GM18907 (cell line): Measurements from ENCODE around the gene SPON1.
A peak's percentile ranks its signal among the peaks of the same experiment; 100 is the strongest.
"Not testable (repeated sequence)": the region's sequence is repeated elsewhere in the genome, so short reads cannot be mapped to it uniquely, and the experiment has no call there.

Experiments used
- ATAC-seq: cut with Tn5 transposase; IDR thresholded peaks from one replicate; pipeline ENCODE4 v1.9.1; 2021; ENCODE audit warnings: mild to moderate bottlenecking, moderate library complexity; ENCODE audit not compliant: unreplicated experiment

Gene SPON1

DNA sequence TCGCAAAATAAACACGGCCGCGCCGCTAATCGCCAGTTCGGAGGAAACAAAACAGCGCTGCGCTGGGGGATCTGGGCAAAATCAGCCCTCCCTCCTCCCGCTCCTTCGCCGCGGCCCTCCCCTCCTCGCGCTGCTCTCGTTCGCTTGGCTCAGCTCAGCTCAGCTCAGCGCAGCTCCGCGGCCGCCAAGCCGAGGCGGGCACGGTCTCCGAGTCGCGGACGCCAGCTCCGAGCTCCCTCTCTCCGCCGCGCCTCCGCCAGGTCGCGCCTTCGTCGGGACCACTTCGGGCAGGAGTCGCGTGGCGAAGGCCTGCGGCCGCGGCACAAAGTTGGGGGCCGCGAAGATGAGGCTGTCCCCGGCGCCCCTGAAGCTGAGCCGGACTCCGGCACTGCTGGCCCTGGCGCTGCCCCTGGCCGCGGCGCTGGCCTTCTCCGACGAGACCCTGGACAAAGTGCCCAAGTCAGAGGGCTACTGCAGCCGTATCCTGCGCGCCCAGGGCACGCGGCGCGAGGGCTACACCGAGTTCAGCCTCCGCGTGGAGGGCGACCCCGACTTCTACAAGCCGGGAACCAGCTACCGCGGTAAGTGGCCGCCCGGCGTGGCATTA is at the start of gene SPON1:
TSS of gene SPON1 (plus strand) at position 162 of the 607 bp plus-strand sequence. CDS start at position 344, 182 bp downstream.
- no peak for ATAC-seq

DNA sequence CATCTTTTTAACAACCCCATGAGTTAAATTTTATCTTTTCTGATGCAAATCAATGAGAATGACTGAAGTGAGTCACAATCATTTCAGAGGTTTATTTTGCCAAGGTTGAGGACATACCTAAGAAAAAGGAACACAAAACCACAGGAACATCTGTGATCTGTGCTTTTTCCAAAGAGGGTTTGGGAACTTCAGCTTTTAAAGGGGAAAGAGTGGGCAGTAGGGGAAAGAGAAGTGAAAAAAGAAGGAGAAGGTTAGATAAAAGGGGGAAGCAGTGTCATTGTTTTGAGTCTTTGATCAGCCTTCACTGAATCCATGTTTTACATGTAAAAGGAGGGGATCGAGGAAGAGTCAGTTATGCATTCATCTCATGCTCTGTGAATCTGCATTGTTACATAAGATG is 45.3 kb upstream of the SPON1 start:
- no peak for ATAC-seq

DNA sequence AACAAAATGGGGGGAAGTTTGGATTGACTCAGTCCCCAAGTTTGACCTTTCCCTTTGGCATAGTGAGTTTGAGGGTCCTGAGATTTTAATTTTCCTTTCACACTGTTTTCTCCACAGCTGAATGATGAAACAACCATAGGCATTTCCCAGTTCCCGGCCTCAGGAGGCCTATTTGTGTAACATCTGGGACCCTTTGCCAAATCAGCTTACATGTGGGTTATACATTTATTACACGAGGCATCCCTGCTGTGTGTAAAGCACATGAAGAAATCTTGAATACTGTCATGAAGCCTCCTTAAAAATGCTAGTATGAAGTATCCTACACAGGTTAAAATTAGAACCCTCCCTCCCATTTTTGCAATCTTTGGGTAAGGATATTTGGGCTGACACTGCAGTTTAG is 44.6 kb upstream of the SPON1 start:
- ATAC-seq = no peak

DNA sequence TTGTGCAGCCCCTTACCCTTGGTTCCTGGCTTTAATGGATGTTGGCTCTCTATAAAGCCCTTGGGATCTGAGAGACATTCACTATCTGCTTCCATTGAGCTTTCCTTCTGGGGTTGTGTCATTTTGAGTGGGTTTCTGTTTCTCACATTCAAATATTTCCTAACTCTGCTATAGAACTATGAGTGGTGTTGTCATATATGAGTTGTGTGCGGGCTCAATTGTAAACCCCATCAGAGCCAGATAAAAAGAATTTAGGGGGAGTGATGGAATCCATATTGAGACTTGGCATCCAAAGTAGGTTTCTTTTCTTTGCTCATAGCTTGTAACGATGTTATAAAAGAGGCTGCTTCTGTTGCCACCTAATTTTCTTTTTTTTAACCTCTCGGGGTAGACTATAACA is 41.8 kb upstream of the SPON1 start:
- ATAC-seq = no peak

DNA sequence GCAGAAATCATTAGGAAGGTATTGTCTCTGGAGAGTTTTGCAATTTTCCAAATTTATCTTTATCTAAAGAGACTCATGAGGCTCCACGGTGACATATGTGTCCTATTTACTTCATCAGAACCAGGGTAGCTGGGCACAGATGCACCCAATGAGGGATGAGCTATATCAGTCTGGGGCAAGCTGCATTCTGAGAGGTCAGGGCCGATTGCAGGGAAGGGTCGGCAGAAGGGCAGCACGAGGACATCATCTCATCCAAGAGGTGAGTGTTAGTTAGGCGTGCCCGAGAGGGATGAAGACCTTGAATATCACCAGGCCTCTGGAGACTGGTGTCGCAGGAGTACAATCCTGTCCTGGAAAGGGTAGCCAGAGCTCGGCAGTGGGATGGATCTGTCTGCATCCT is 41.0 kb upstream of the SPON1 start:
- no peak for ATAC-seq

DNA sequence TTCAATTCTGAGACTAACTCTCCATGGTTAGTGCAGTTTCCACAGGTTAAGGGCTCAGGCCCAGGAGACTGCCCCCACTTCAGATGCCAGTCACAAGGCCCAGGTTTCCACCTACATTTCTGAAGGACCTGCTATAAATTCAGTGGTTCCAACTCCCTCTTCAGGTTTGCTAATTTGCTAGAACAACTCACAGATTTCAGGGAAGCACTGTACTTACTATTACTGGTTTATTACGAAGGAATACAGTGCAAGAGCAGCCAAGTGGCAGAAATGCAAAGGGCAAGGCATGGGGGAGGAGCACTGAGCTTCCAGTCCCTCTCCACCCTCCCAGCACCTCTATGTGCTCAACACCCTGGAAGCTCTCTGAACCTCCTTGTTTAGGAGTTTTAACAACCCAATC is 39.3 kb upstream of the SPON1 start:
- no peak for ATAC-seq

DNA sequence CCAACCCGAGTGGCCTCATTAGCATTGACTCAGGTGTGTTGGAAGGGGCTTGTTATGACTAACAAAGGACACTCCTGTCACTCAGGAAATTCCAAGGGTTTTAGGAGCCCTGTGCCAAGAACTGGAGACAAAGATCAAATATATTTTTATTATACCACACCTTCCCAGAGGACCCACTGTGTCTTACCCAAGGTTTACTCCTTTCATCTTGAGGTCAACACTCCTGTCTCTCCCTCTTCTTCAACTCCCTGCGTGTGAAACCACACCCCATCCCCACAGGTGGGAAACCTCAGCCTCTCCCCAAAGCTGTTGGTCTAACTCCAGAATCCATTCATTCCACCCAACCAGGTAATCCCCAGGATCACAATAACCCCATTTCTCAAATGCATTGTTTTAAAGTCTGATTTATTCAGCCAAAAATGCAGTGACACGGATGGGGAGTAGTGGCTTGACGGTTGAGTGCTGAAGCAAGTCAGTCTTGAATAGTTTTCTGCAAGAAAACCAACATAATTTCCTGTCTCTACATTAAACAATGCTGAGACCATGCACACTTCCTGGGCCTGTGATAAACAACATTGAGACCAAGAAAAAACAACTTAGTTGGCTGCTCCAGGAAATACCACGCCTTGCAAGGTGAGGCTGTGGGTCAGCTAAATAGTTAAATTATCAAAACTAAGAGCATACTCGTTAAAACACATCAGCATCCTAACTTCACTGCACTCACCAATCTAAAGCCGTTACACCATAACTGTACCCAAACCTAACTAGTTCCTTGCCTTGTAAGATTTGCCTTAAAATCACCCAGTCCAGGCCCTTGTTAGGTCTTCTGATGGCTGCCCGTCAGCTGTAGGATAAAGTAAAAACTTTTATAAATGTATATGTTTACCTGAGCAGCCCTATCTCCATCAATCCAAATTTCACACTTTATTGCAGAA is 38.5 kb upstream of the SPON1 start:
- ATAC-seq = peak; percentile 72

DNA sequence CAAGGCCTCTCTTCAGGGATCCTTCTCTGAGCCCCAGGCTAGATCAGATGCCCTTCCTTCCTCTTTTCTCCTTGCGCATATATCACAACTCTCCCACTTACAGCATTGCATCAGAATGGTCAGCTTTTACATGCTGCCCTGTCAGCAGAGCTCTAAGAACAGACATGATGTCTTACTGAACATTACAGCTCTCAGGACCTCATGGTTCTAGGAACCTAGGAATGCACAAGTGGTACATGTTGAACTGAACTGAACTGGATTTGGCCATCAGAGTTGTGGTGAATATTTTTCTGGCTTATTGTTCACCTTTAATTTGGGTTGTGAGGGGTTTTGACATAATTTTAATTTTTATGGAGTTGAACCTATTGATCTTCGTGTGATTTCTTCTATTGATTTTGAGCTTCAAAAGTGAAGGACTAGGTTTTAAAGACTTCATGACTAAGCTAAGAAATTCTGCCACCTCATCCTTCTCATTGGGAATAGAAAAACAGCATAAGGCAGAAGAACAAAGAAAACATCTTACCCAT is 37.7 kb upstream of the SPON1 start:
- ATAC-seq = no peak

DNA sequence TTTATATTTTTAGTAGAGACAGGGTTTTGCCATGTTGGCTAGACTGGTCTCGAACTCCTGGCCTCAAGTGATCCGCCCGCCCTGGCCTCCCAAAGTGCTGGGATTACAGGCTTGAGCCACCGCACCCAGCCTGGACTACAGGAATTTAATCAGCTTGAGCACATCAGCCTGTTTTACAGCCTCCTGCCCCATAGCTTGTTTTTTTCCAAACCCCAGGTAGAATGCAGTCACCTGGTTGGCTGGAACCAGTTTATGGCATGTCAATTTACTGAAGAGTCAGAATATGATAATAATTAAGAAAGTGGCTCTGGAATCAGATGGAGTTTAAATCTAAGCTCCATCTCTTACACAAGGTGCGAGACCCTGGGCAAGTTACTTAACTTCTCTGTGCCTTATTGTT is 36.2 kb upstream of the SPON1 start:
- not testable (repeated sequence) for ATAC-seq

DNA sequence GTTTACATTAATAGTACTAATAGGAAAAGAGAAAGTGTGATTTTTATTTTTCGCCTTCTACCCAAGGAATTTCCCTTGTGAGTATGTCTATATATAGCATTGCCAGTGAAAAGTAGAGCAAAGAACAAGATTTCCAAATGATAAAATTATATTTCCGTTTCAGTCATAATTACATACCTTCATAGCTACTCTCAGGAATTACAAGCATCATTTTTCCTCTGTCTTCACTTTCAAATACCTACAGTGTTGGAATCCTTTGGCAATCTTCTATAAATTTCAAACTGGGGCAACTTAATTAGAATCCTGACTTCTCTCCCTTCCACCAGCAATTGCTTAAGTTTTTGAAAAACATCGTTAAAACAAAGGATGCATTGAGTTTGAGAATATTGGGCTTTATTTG is 35.5 kb upstream of the SPON1 start:
- ATAC-seq = no peak

DNA sequence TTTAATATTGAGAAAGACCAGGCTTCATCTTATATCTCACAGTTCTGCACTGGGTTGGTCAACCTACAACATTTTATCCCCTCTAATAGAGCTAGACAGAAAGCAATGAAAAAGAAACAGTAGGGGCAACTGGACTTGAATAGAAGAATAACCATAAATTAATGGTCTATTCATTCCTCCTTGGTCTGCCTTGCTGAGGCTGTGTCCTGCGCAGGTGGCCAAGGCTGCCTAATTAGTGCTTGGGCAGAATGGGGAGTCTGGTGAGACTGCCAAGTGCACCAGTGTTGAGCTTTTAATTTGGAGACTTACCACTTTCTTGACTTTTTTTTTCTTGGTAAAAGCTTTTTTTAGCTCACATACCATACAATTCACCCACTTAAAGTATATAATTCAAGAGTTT is 35.0 kb upstream of the SPON1 start:
- no peak for ATAC-seq

DNA sequence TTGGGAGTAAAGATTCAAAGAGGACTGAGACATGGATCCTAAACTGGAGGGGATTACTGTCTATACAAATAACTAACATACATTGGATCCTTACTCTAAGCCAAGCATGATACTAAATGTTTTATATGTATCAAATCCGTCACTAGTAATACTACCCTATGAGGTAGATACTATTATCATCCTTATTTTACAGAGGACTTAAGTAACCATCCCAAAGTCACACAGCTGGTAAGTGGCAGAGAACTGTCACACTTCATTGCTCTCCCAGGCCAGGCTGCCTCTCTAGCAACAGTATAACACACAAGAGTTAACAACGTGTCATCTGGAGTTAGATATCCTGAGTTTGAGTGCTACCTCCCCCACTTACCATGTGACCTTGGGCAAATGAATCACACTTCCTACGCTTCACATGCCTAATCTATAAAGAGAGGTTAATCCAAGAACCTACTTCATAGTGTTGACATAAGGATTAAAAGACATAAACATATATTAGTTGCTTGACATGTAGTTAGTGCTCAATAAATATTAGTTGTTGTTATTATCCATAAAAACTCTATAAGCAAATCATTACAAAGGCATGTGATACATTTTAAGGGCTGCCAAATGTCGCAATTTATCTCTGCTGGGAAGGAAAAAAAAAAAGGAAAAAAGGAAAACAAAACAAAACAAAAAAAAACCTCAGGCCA is 33.8 kb upstream of the SPON1 start:
- no peak for ATAC-seq

DNA sequence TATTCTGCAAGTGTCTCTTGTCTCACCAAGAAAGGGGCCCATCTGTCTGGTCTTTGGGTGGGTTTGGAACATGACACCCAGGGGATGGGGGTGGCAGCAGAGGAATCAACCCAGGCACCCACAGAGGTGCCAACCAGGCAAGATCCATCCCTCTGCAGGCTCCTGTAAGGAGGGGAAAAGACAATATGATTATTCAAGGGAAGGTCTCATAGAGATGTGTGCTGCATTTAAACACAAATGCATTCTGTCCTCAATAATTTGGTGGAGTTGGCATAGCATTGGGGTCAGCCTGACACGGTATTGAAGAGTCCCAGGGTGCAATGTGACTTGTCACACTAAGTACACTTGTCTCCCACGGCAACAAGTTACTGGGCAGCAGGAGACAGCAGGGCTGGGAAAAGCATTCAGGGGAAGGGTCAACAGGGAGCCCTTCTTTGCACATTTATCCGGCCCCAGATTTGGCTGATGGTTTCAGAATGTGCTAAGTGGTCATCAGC is 33.1 kb upstream of the SPON1 start:
- ATAC-seq = no peak

DNA sequence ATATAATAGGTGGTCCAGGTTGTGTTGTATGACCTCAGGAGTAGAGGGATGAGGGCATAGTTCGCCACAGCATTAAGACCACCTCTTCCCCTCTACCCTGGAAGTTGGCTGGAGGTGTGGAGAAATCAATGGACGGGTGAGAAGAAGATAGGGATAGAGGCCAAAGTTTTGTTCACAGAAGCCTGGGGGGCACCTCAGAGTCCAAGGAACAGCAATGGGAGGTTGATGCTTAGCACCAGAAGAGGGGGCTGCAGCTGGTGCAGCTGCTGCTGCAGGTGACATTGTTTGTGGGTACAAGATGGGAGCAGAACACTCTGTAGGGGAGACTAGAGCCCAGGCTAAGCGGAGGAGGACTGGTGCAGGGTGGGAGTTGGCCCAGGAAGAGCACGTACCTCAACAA is 31.2 kb upstream of the SPON1 start:
- no peak for ATAC-seq

DNA sequence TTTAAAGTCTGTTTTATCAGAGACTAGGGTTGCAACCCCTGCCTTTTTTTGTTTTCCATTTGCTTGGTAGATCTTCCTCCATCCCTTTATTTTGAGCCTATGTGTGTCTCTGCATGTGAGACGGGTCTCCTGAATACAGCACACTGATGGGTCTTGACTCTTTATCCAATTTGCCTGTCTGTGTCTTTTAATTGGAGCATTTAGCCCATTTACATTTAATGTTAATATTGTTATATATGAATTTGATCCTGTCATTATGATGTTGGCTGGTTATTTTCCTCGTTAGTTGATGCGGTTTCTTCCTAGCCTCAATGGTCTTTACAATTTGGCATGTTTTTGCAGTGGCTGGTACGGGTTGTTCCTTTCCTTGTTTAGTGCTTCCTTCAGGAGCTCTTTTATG is 25.4 kb upstream of the SPON1 start:
- ATAC-seq = not testable (repeated sequence)

DNA sequence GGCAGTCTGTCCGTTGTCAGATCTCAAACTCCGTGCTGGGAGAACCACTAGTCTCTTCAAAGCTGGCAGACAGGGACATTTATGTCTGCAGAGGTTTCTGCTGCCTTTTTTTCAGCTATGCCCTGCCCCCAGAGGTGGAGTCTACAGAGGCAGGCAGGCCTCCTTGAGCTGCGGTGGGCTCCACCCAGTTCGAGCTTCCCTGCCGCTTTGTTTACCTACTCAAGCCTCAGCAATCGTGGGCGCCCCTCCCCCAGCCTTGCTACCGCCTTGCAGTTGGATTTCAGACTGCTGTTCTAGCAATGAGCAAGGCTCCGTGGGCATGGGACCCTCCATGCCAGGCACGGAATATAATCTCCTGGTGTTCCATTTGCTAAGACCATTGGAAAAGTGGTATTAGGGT is 23.7 kb upstream of the SPON1 start:
- ATAC-seq = not testable (repeated sequence)

DNA sequence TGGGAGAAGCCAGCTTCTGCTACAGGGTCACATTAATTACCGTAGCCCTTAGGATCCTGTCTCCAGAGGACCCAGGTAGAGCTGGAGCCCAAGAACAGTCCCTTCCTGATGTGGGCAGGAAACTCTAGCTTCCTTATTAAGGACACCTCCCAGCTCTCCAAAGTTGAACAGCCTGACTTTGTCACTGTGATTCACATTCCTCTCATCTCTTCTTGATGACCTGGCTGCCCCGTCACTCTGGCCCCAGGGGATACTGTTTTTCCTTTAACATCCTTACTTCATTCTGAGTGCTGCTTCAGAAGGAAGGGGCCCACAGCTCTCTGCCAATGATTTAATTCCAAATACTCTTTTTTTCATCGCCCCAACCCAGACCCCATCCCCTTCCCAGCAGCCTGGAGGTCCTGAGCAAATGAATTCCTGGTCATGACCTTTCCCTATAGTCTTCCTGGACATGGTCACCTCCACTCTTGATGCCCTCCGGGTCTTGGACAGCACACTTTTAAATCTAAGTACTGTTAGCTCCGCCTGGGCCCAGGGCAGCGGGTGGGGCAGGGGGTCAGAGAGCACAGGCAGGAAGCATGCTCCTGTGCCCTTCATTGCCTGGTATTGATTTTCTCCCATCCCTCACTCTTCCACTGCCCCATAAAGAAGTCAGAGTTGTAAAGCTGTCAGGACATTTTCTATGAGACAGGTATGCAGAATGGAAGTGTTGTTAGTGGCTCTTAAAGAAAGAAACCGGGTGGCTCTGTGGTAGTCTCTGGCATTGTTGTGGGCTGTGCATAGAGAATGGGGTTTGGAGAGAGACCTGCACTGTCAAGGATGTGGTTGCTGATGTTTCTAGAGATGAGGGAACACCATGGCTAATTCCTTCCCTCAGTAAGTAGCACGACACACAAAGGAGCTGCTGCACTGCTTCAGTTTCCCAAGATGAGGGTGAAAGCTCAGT is 22.3 kb upstream of the SPON1 start:
- no peak for ATAC-seq

DNA sequence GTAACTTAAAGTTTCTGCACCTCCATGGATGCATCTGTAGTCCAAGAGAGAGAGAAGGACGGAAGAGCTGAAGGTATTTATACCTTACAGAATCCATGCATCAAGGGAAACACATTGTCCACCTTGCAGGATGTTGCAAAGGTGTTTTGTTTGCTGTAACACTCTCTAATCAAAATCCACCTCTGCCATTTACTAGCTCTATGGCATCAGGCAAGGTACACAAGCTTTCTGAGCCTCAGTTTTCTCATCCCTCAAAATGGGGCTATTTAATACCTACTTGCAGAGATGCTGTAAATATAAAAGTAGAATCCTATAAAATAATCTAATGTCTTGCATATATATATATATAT is 21.6 kb upstream of the SPON1 start:
- ATAC-seq = no peak

DNA sequence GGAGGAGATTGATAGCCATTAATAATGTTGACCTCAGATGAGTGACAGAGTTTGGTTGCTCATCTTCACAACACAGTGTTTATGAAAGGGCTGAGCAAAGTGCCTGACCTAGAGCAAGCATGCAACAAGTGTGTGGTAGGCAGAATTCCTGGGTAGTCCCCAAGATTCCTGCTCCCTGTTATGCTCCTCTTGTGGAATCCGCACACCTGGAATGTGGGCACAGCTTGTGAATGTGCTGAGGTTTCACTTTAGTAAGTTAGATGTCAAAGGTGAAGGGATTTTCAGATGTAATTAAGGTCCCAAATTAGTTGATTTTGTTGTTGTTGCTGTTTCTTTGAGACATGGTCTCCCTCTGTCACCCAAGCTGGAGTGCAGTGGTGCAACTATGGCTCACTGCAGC is 20.7 kb upstream of the SPON1 start:
- no peak for ATAC-seq

DNA sequence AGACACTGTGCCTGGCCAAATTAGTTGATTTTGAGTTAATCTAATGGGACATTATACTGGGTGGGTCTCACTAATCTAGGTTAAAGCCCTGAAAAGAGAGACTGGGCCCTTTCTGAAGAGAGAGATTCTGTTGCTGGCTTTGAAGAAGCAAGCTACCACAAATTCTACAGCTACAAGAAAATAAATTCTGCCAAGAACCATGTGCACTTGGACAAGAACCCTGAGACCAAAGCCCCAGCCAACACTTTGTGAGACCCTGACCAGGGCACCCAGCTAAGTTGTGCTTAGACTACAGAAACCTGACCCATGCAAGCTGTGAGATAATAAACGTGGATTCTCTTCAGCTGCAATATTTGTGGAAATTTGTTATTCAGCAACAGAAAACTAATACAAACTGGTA is 20.1 kb upstream of the SPON1 start:
- ATAC-seq = no peak
